K562 (cell line): Measurements from ENCODE around the gene TMEM225B. TPM values are rescaled to one million over a fixed set of nuclear protein-coding genes. Genes with fewer than 3 reads are reported as not detected.
A peak's percentile ranks its signal among the peaks of the same experiment; 100 is the strongest.

ENCODE experiments used
- ATF1 ChIP-seq, 2 experiments: fragments of 450-650 bp in 1 of 2; IDR thresholded peaks; 2 replicates each; pipeline ENCODE4 v1.6.1; 2016; ENCODE audit warnings: missing compliant biosample characterization in 1 of 2, missing genetic modification characterization in 1 of 2
- CC2D1A ChIP-seq: fragments of 450-650 bp; IDR thresholded peaks from 2 replicates; pipeline ENCODE4 v1.6.1; 2017; ENCODE audit warnings: mild to moderate bottlenecking
- FIP1L1 ChIP-seq: fragments of 200-400 bp; formaldehyde crosslinking; IDR thresholded peaks from 2 replicates; pipeline ENCODE4 v1.6.1; 2018; ENCODE audit warnings: mild to moderate bottlenecking, low read depth, low read length; ENCODE audit not compliant: poor library complexity, severe bottlenecking
- HDAC1 ChIP-seq, 2 experiments: fragments of 450-650 bp; IDR thresholded peaks; 2 replicates each; pipeline ENCODE4 v1.6.1; 2016 to 2017; ENCODE audit warnings: inconsistent platforms in 1 of 2, mild to moderate bottlenecking in 1 of 2, moderate library complexity in 1 of 2
- KDM4B ChIP-seq, 2 experiments: fragments of 450-650 bp in 1 of 2; sonication (generic) in 1 of 2; IDR thresholded peaks; 2 replicates each; pipeline ENCODE4 v1.6.1; 2016 to 2017; ENCODE audit warnings: borderline replicate concordance in 2 of 2, antibody characterized with exemption in 1 of 2, low read depth in 1 of 2, mild to moderate bottlenecking in 1 of 2
- KDM5B ChIP-seq: fragments of 200-600 bp; sonication (generic); IDR thresholded peaks from 2 replicates; pipeline ENCODE4 v1.6.1; 2012; ENCODE audit warnings: low read depth, mild to moderate bottlenecking, moderate library complexity, low read length, control low read depth, inconsistent platforms; ENCODE audit not compliant: insufficient replicate concordance
- LARP7 ChIP-seq: fragments of 450-650 bp; IDR thresholded peaks from 2 replicates; pipeline ENCODE4 v1.6.1; 2016
- MEF2A ChIP-seq: IDR thresholded peaks from 2 replicates; pipeline ENCODE4 v1.6.1; 2011; ENCODE audit warnings: low read depth, mild to moderate bottlenecking, low read length, moderate library complexity; ENCODE audit not compliant: control insufficient read depth
- MTA2 ChIP-seq: fragments of 450-650 bp; IDR thresholded peaks from 2 replicates; pipeline ENCODE4 v1.6.1; 2016; ENCODE audit warnings: low read depth
- NCOA6 ChIP-seq: fragments of 450-650 bp; IDR thresholded peaks from 2 replicates; pipeline ENCODE4 v1.6.1; 2017; ENCODE audit warnings: mild to moderate bottlenecking
- NELFE ChIP-seq: IDR thresholded peaks from 2 replicates; pipeline ENCODE4 v1.6.1; 2011; ENCODE audit warnings: mild to moderate bottlenecking; ENCODE audit not compliant: insufficient read depth, insufficient read length
- NEUROD1 ChIP-seq: fragments of 150-350 bp; IDR thresholded peaks from 2 replicates; pipeline ENCODE4 v1.6.1; 2014; ENCODE audit warnings: borderline replicate concordance, low read length, low read depth; ENCODE audit not compliant: partially characterized antibody
- PHF8 ChIP-seq: fragments of 200-600 bp; sonication (generic); IDR thresholded peaks from 2 replicates; pipeline ENCODE4 v1.6.1; 2012; ENCODE audit warnings: mixed run types, mild to moderate bottlenecking, inconsistent platforms, low read length, moderate library complexity, borderline replicate concordance
- PTBP1 ChIP-seq: fragments of 200-400 bp; formaldehyde crosslinking; IDR thresholded peaks from 2 replicates; pipeline ENCODE4 v1.6.1; 2017; ENCODE audit warnings: low read depth, low read length
- RB1 ChIP-seq: fragments of 450-650 bp; IDR thresholded peaks from 2 replicates; pipeline ENCODE4 v1.6.1; 2017; ENCODE audit warnings: low read depth, mild to moderate bottlenecking
- RBBP5 ChIP-seq: fragments of 200-600 bp; sonication (generic); IDR thresholded peaks from 2 replicates; pipeline ENCODE4 v1.6.1; 2012; ENCODE audit warnings: borderline replicate concordance, mild to moderate bottlenecking, low read length, control low read depth, inconsistent platforms; ENCODE audit not compliant: insufficient read depth, poor library complexity, severe bottlenecking
- RBM17 ChIP-seq: fragments of 200-400 bp; formaldehyde crosslinking; IDR thresholded peaks from 2 replicates; pipeline ENCODE4 v1.6.1; 2017; ENCODE audit warnings: low read depth, mild to moderate bottlenecking, low read length, borderline replicate concordance
- SAFB2 ChIP-seq: fragments of 200-400 bp; formaldehyde crosslinking; IDR thresholded peaks from 2 replicates; pipeline ENCODE4 v1.6.1; 2018; ENCODE audit warnings: borderline replicate concordance, low read length, low read depth, moderate library complexity; ENCODE audit not compliant: severe bottlenecking
- SRSF7 ChIP-seq: fragments of 200-400 bp; formaldehyde crosslinking; optimal IDR thresholded peaks from 2 replicates; pipeline ENCODE3; 2017; ENCODE audit warnings: mild to moderate bottlenecking, low read depth, low read length
- STAT5A ChIP-seq: IDR thresholded peaks from 2 replicates; pipeline ENCODE4 v1.6.1; 2012; ENCODE audit warnings: low read length, inconsistent platforms, borderline replicate concordance
- TOE1 ChIP-seq, 2 experiments: fragments of 450-650 bp in 1 of 2; sonication (generic) in 1 of 2; formaldehyde crosslinking in 1 of 2; IDR thresholded peaks; 2 replicates each; pipeline versions ENCODE4 v1.7.1 to v1.8.0; 2016 to 2022; ENCODE audit warnings: borderline replicate concordance in 2 of 2, mild to moderate bottlenecking in 2 of 2, antibody characterized with exemption in 1 of 2, inconsistent platforms in 1 of 2, low read depth in 1 of 2, missing genetic modification reagents in 1 of 2, moderate library complexity in 1 of 2
- TRIM24 ChIP-seq, 2 experiments: fragments of 450-650 bp; IDR thresholded peaks; 2 replicates each; pipeline ENCODE4 v1.6.1; 2016
- YBX1 ChIP-seq: fragments of 450-650 bp; IDR thresholded peaks from 2 replicates; pipeline ENCODE4 v1.7.1; 2016; ENCODE audit warnings: mild to moderate bottlenecking
- ZBTB8A ChIP-seq: fragments of 450-650 bp; IDR thresholded peaks from 2 replicates; pipeline ENCODE4 v1.6.1; 2018; ENCODE audit warnings: mild to moderate bottlenecking, moderate library complexity; ENCODE audit not compliant: partially characterized antibody
- ZNF217 ChIP-seq: sonication (generic); formaldehyde crosslinking; IDR thresholded peaks from 2 replicates; pipeline ENCODE4 v1.8.0; 2022; ENCODE audit warnings: mild to moderate bottlenecking, missing genetic modification reagents
- ZNF584 ChIP-seq: fragments of 200-800 bp; sonication (Bioruptor generic); IDR thresholded peaks from 2 replicates; pipeline ENCODE4 v1.6.1; 2016; ENCODE audit warnings: low read depth, mild to moderate bottlenecking, missing genetic modification characterization, missing compliant biosample characterization
- polyA plus RNA-seq, 8 experiments: library from polyadenylated mRNA; depleted of rRNA in 4 of 8; stranded (reverse) in 5 of 8; unstranded in 3 of 8; fragments of >200 nt; fragmentation: Nextera tagmentation in 2 of 8; fragmentation: Illumina TruSeq in 1 of 8; extraction: Ambion mirVana in 2 of 8; extraction: Trizol in 1 of 8; gene quantifications; 2 replicates each; pipeline versions ENCODE4 v1.2.1 to v1.2.3, GENCODE V29; 2011 to 2014; ENCODE audit warnings: inconsistent platforms in 1 of 8, missing spikeins in 1 of 8
- total RNA-seq, 7 experiments: library from RNA; depleted of rRNA in 6 of 7; stranded (reverse); fragments of >200 nt in 6 of 7; fragmentation: Illumina TruSeq in 2 of 7; extraction: Trizol in 2 of 7; gene quantifications; 2 replicates each; pipeline versions ENCODE4 v1.2.1 to v1.2.3, GENCODE V29; 2011 to 2021; ENCODE audit warnings: low replicate concordance in 1 of 7
- TF ChIP-seq, protein P1 (sequence below): sonication (generic); formaldehyde crosslinking; IDR thresholded peaks from 2 replicates; pipeline ENCODE4 v1.8.0; 2022; ENCODE audit warnings: missing genetic modification reagents, mild to moderate bottlenecking, borderline replicate concordance
- TF ChIP-seq, protein P2 (sequence below): sonication (generic); formaldehyde crosslinking; IDR thresholded peaks from 2 replicates; pipeline ENCODE4 v1.9.0; 2022; ENCODE audit warnings: mild to moderate bottlenecking, missing genetic modification reagents

The TMEM225B gene
- total and polyA plus RNA-seq, 9 of the 15 experiments (the other 6 are each of a cell fraction or from before 2014, with no cell fraction given): 0.08 to 0.73 (median 0.56) TPM

DNA sequence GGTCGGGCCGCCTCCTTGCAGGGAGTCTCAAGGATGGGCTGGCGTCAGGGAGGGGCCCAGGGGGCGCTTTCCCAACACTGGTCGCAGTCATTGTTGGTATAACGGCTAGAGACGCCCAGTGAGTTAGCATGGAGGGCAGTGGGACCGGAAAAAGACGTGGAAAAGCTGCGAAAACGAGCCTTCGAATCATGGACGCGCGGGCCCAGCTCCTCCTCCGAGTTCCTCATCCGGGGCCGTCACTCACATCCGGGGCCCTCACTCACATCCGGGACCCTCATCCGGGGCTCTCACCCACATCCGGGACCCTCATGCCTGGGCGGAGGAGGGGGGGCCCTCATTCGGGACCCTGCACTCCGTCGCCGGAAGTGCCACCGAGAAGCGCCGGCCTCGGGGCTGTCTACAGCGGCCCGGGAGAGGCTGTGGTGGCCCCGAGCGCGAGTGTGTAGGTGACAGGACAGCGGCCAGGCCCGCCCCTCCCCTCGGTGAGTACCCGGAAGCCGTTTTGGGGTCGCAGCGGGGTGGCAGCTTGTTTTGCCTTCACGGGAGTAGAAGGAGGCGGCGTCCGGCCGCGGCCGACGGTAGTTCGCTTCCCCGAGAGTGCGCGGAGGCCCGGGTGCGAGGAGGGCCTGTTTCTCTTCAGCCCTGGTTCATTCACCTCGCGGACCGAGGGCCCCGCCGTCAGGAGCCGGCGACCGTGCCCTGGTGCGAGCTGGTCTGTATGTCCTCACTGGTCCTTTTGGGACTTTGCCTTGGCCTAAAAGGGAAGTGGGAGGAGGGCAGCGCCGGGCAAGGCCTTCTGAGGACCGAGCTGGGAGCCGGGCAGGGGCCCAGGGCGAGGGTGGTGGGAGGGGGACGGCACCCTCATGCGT, 39.5 kb upstream of the TMEM225B start, which contains the start of gene ZNF655 (continued):
- TF ChIP-seq SAFB2 (no peak), SRSF7 (no peak), RBBP5 (peak; percentile 87), CC2D1A (no peak), TRIM24 (IDR thresholded peaks at IDR 0.05) (peak in 1 of 2 experiments; percentile 43; a peak in 1 of 4 replicates), ATF1 (CRISPR knock-in tag; IDR thresholded peaks at IDR 0.05) (no peak), ATF1 (tag; IDR thresholded peaks at IDR 0.05) (peak; percentile 86), KDM4B (IDR thresholded peaks at IDR 0.05; ENCODE audit: borderline replicate concordance in 2 of 2, low read depth in 1 of 2) (peak in 1 of 2 experiments; percentile 90; a peak in 2 of 4 replicates), NCOA6 (peak; percentile 81), NEUROD1 (peak; percentile 33), PHF8 (peak; percentile 94), RBM17 (no peak), KDM5B (peak; percentile 83), NELFE (peak; percentile 58), RB1 (peak; percentile 41), LARP7 (no peak), STAT5A (no peak), YBX1 (no peak), TOE1 (IDR thresholded peaks at IDR 0.05; ENCODE audit: borderline replicate concordance) (peak; percentile 67; the same call in 1 of the 2 replicates), TOE1 (CRISPR knock-in tag; IDR thresholded peaks at IDR 0.05; ENCODE audit: borderline replicate concordance, low read depth) (no peak), ZNF217 (no peak), PTBP1 (no peak; the same call in 1 of the 2 replicates), MTA2 (no peak), MEF2A (no peak), ZBTB8A (no peak), FIP1L1 (peak; percentile 86), HDAC1 (IDR thresholded peaks at IDR 0.05) (peak in 1 of 2 experiments; percentile 58; a peak in 2 of 4 replicates), ZNF584 (peak; percentile 57; the same call in 1 of the 2 replicates)
- TF ChIP-seq, protein P1, sequence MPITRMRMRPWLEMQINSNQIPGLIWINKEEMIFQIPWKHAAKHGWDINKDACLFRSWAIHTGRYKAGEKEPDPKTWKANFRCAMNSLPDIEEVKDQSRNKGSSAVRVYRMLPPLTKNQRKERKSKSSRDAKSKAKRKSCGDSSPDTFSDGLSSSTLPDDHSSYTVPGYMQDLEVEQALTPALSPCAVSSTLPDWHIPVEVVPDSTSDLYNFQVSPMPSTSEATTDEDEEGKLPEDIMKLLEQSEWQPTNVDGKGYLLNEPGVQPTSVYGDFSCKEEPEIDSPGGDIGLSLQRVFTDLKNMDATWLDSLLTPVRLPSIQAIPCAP: no peak
- TF ChIP-seq, protein P2, sequence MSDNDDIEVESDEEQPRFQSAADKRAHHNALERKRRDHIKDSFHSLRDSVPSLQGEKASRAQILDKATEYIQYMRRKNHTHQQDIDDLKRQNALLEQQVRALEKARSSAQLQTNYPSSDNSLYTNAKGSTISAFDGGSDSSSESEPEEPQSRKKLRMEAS: peak; percentile 29
